ENCODE data around the gene NUDCD3.

Gene NUDCD3

DNA sequence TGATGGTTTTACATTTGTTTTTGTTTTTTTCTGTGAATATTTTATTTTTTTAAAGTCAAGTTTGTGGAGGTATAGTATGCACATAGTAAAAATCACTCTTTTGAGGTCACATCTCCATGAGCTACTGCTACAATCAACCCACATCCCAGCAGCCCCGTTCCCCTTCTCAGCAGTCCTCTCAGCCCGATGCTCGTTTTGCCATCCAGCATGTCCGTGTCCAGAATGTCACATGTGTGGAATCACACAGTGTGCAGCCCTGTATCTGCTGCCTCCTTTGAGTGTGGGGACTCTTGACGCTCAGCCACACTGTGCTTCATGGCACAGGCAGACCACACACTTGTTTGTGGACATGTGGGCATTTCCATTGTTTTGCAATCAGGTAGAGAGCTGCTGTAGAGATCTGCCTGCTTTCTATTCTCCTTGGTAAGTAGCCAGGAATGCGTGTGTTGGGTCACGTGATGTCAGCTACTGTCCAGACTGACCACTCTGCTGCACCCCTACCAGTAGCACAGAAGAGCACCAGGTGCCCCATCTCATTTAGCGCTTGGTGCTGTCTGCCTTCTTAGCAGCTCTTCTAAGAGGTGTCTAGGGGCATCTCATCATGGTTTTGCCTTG is 93.4 kb downstream of the NUDCD3 start:
- Histone ChIP-seq H3K27me3 (ENCODE audit: control insufficient read depth in 5 of 5, insufficient read depth in 4 of 5, low read length in 5 of 5) (no peaks in the 10 kb centered on the region), H3K36me3 (ENCODE audit: control insufficient read depth in 5 of 5, insufficient read depth in 5 of 5, low read length in 5 of 5) (peaks cover 0 to 62% (median 37%) of the 10 kb centered on the region in 5 donors), H3K4me3 (ENCODE audit: low read depth in 1 of 5, low read length in 5 of 5) (no peak overlapping the region), H3K4me1 (ENCODE audit: control insufficient read depth in 5 of 5, insufficient read depth in 5 of 5, low read length in 5 of 5) (peaks cover 0 to 16% (median 0%) of the 10 kb centered on the region in 5 donors), H3K9me3 (ENCODE audit: control insufficient read depth in 5 of 5, low read length in 5 of 5) (no peaks in the 10 kb centered on the region), H3K9ac (ENCODE audit: low read length in 5 of 5) (no peak overlapping the region), H3K27ac (ENCODE audit: low read depth, low read length) (no peak overlapping the region)

DNA sequence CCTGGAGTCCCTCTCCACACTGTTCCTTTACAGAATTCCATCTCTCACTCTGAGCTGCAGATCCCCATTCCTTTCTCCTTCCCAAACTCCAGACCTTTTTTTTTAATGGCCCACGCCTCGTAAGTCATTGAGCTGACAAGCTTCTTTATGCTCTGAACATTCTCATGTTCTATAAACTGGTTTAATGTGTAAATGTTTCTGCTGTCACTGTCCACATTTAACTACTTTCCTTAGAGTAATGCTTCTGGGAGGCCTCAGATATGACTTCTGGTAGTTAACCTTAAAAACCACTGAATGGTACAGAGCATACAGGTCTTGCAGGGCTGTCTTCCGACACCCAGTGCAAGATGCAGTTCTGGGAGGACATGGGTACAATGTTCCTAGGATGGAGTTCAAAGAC is 94.0 kb downstream of the NUDCD3 start:
- Histone ChIP-seq H3K4me3 (ENCODE audit: low read depth in 1 of 5, low read length in 5 of 5) (no peak overlapping the region), H3K9ac (ENCODE audit: low read length in 5 of 5) (no peak overlapping the region), H3K27me3 (ENCODE audit: control insufficient read depth in 5 of 5, insufficient read depth in 4 of 5, low read length in 5 of 5) (no peaks in the 10 kb centered on the region), H3K36me3 (ENCODE audit: control insufficient read depth in 5 of 5, insufficient read depth in 5 of 5, low read length in 5 of 5) (peaks cover 0 to 62% (median 40%) of the 10 kb centered on the region in 5 donors), H3K27ac (ENCODE audit: low read depth, low read length) (no peak overlapping the region), H3K4me1 (ENCODE audit: control insufficient read depth in 5 of 5, insufficient read depth in 5 of 5, low read length in 5 of 5) (peaks cover 0 to 16% (median 0%) of the 10 kb centered on the region in 5 donors), H3K9me3 (ENCODE audit: control insufficient read depth in 5 of 5, low read length in 5 of 5) (no peaks in the 10 kb centered on the region)

DNA sequence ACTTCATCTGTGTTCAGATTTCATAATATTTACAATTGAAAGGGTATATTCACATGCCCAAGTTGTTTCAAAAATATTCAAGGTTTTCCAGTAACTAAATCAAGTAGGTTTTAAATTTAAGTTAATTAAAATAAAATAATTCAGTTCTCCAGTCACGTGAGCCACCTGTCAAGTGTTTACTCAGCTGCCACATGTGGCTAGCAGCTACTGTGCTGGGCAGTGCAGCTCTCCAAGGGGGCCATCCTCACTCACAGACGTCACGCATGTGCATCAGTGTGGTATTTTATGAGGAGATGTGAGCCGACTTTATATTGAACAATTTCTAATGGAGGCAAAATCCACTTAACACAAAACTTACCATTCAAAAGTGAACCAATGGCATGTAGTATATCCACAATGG is 95.4 kb downstream of the NUDCD3 start:
- Histone ChIP-seq H3K27ac (ENCODE audit: low read depth, low read length) (no peak overlapping the region), H3K36me3 (ENCODE audit: control insufficient read depth in 5 of 5, insufficient read depth in 5 of 5, low read length in 5 of 5) (peaks cover 0 to 63% (median 46%) of the 10 kb centered on the region in 5 donors), H3K4me3 (ENCODE audit: low read depth in 1 of 5, low read length in 5 of 5) (no peak overlapping the region), H3K4me1 (ENCODE audit: control insufficient read depth in 5 of 5, insufficient read depth in 5 of 5, low read length in 5 of 5) (peaks cover 0 to 16% (median 0%) of the 10 kb centered on the region in 5 donors), H3K9me3 (ENCODE audit: control insufficient read depth in 5 of 5, low read length in 5 of 5) (no peaks in the 10 kb centered on the region), H3K27me3 (ENCODE audit: control insufficient read depth in 5 of 5, insufficient read depth in 4 of 5, low read length in 5 of 5) (no peaks in the 10 kb centered on the region), H3K9ac (ENCODE audit: low read length in 5 of 5) (no peak overlapping the region)

DNA sequence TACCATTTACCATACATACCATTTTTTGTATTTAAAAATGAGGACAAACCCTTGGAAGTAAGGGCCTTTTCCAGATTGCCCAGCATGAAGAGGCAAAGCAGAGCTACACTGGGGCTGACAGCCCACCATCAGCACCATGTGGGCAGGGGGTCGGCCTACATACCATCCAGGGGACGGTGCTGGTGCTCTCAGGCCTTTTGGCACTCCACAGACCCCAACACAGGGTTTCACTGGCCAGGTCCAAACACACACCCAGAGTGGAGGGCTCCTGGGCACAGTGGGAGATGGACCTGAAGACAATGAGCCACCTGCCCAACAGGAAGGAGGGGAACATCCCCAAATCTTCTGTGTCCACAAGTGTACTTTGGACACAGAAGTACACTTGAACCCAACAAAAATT is 95.8 kb downstream of the NUDCD3 start:
- H3K36me3 ChIP-seq (ENCODE audit: control insufficient read depth in 5 of 5, insufficient read depth in 5 of 5, low read length in 5 of 5): peaks cover 0 to 63% (median 48%) of the 10 kb centered on the region in 5 donors
- H3K4me3 ChIP-seq (ENCODE audit: low read depth in 1 of 5, low read length in 5 of 5): no peak overlapping the region
- H3K27ac ChIP-seq (ENCODE audit: low read depth, low read length): no peak overlapping the region
- peaks cover 0 to 16% (median 0%) of the 10 kb centered on the region in 5 donors for H3K4me1 ChIP-seq (ENCODE audit: control insufficient read depth in 5 of 5, insufficient read depth in 5 of 5, low read length in 5 of 5)
- H3K27me3 ChIP-seq (ENCODE audit: control insufficient read depth in 5 of 5, insufficient read depth in 4 of 5, low read length in 5 of 5): no peaks in the 10 kb centered on the region
- H3K9ac ChIP-seq (ENCODE audit: low read length in 5 of 5): no peak overlapping the region
- no peaks in the 10 kb centered on the region for H3K9me3 ChIP-seq (ENCODE audit: control insufficient read depth in 5 of 5, low read length in 5 of 5)

DNA sequence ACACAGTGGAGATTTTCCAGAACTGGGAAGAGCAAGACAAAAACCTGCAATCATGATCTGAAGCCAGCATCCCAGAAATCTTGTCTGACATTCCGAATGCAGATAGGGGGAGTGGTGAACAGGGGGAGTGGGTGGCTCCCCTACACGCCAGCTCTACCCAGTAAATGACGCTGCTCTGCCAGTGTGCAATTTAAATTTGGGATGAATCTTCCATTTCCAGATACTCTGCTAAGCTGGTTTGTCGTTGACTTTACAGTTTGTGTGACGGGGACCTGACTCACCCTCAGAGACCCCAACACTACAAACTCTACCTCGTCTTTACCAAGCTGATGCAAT is 96.4 kb downstream of the NUDCD3 start:
- Histone ChIP-seq H3K4me1 (ENCODE audit: control insufficient read depth in 5 of 5, insufficient read depth in 5 of 5, low read length in 5 of 5) (peaks cover 0 to 13% (median 0%) of the 10 kb centered on the region in 5 donors), H3K9me3 (ENCODE audit: control insufficient read depth in 5 of 5, low read length in 5 of 5) (no peaks in the 10 kb centered on the region), H3K27me3 (ENCODE audit: control insufficient read depth in 5 of 5, insufficient read depth in 4 of 5, low read length in 5 of 5) (no peaks in the 10 kb centered on the region), H3K36me3 (ENCODE audit: control insufficient read depth in 5 of 5, insufficient read depth in 5 of 5, low read length in 5 of 5) (peaks cover 0 to 68% (median 51%) of the 10 kb centered on the region in 5 donors), H3K4me3 (ENCODE audit: low read depth in 1 of 5, low read length in 5 of 5) (no peak overlapping the region), H3K9ac (ENCODE audit: low read length in 5 of 5) (no peak overlapping the region), H3K27ac (ENCODE audit: low read depth, low read length) (no peak overlapping the region)

DNA sequence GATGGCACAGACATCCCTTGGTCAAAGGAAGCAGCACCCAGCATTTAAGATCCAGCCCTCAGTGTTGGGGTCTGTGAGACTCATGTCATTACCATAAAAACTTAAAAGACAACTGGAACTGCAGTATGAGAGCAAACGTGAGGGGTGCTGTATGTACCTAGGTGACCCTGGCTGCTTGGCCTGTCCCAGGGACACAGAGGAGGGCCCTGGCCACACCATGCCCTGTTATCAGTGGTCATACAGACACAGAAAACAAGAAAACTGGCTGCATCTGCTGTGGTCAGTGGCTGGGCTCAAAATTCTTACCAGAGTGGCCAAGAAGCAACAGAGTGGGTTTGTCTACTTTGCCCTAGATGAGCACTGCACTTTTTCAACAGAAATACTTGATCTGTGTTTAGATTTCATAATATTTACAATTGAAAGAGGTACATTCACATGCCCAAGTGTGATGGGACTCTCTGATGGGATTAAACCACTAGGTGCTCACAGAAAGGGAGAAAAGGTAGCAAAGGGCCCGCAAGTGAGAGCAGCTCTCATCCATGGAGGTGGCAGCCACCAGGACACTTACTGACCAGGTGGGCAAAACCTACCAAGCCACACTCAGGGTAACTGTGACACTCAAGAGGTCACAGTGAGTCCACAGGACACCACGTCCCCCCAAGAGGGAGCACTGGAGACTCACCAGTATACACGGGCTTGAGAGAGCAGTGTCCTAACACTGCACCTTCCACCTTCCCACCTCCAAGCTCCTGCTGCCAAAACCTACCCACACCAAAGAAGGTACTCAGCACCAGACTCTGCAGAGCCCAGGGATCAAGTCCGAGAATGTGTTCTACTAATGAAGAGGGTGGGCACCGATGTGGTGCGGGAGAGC is 97.0 kb downstream of the NUDCD3 start:
- Histone ChIP-seq H3K9me3 (ENCODE audit: control insufficient read depth in 5 of 5, low read length in 5 of 5) (no peaks in the 10 kb centered on the region), H3K4me1 (ENCODE audit: control insufficient read depth in 5 of 5, insufficient read depth in 5 of 5, low read length in 5 of 5) (peaks cover 0 to 7% (median 0%) of the 10 kb centered on the region in 5 donors), H3K36me3 (ENCODE audit: control insufficient read depth in 5 of 5, insufficient read depth in 5 of 5, low read length in 5 of 5) (peaks cover 0 to 69% (median 54%) of the 10 kb centered on the region in 5 donors), H3K27me3 (ENCODE audit: control insufficient read depth in 5 of 5, insufficient read depth in 4 of 5, low read length in 5 of 5) (no peaks in the 10 kb centered on the region), H3K4me3 (ENCODE audit: low read depth in 1 of 5, low read length in 5 of 5) (no peak overlapping the region), H3K27ac (ENCODE audit: low read depth, low read length) (no peak overlapping the region), H3K9ac (ENCODE audit: low read length in 5 of 5) (no peak overlapping the region)

DNA sequence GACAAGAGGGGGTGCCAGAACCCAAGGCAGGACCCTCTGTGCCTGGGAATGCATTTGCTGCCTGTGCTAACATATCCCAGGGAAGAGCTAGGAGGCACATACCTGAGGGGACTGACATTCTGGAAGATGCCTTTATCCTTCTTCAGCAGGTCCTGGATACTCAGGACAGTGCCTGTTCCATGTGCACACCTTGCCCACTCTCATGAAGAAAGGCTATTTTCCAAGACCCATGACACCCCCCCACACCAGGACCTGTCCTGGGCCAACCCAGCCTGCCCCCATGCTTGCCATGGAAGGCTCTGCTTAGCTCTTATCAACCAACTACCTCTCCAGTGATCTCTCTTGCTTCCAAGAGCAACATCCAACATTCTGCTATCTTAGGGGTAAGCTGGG is 97.8 kb downstream of the NUDCD3 start:
- Histone ChIP-seq H3K4me3 (ENCODE audit: low read depth in 1 of 5, low read length in 5 of 5) (no peak overlapping the region), H3K36me3 (ENCODE audit: control insufficient read depth in 5 of 5, insufficient read depth in 5 of 5, low read length in 5 of 5) (peaks cover 0 to 70% (median 60%) of the 10 kb centered on the region in 5 donors), H3K9ac (ENCODE audit: low read length in 5 of 5) (no peak overlapping the region), H3K27me3 (ENCODE audit: control insufficient read depth in 5 of 5, insufficient read depth in 4 of 5, low read length in 5 of 5) (no peaks in the 10 kb centered on the region), H3K4me1 (ENCODE audit: control insufficient read depth in 5 of 5, insufficient read depth in 5 of 5, low read length in 5 of 5) (no peaks in the 10 kb centered on the region), H3K9me3 (ENCODE audit: control insufficient read depth in 5 of 5, low read length in 5 of 5) (no peaks in the 10 kb centered on the region), H3K27ac (ENCODE audit: low read depth, low read length) (no peak overlapping the region)

DNA sequence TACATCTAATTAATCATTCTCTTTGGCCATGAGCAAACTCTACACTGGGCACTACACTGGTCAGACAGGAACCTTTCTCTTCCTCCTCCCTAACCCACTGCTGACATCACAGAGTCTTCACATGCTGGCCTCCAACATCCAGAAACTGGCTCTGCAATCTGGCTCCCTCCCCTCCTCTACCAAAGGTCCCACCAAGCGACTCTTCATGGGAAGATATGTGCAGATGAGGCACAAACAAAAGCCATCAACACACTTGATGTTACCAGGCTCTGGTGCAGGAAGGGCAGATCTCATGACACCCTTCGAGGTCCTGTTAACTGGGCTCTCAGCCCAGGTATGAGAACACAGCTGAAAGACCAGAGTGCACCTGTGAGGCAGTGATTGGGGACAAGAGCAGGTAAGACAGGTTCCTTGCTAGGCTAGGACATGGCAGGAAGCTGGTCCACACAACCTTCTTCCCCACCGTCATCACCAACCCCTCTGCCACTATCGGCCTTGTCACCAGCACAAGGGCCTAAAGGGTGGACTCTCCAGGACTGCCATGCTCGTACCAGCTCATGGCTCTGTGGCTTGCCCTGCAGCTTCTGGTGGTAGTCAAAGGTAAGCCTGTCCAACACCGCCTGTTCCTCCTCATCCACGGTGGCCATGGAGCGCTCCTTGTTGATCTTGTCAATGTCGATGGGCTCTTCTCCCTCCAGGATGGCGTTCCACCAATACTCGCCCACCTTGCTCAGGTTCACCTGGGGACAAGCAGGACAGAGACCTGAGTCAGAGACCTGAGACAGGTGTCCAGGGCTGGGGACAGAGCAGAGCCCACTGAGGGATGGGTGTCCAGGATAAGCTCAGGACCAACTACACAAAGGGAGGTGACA is 98.5 kb downstream of the NUDCD3 start:
- Histone ChIP-seq H3K27ac (ENCODE audit: low read depth, low read length) (no peak overlapping the region), H3K4me1 (ENCODE audit: control insufficient read depth in 5 of 5, insufficient read depth in 5 of 5, low read length in 5 of 5) (no peaks in the 10 kb centered on the region), H3K36me3 (ENCODE audit: control insufficient read depth in 5 of 5, insufficient read depth in 5 of 5, low read length in 5 of 5) (peaks cover 0 to 72% (median 63%) of the 10 kb centered on the region in 5 donors), H3K4me3 (ENCODE audit: low read depth in 1 of 5, low read length in 5 of 5) (no peak overlapping the region), H3K9me3 (ENCODE audit: control insufficient read depth in 5 of 5, low read length in 5 of 5) (no peaks in the 10 kb centered on the region), H3K9ac (ENCODE audit: low read length in 5 of 5) (no peak overlapping the region), H3K27me3 (ENCODE audit: control insufficient read depth in 5 of 5, insufficient read depth in 4 of 5, low read length in 5 of 5) (no peaks in the 10 kb centered on the region)

DNA sequence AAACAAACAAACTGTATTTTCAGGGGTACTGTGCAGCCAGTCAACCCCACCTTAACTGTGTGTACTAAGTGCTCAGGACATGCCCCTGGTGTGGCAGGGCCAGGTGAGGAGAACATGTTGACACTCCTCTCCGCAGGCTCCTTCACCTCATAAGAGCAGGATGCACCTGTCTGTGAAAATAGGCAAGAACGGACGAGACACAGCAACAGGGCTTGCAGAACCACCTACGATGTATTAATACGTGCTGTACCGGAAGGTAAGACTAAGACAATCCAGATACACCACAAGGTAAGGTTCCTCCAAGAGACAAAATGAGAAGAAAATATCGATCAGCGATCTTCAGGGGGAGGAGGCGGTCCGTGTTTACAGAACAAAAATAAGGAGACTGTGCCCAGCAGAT is 99.3 kb downstream of the NUDCD3 start:
- Histone ChIP-seq H3K4me3 (ENCODE audit: low read depth in 1 of 5, low read length in 5 of 5) (no peak overlapping the region), H3K36me3 (ENCODE audit: control insufficient read depth in 5 of 5, insufficient read depth in 5 of 5, low read length in 5 of 5) (peaks cover 0 to 80% (median 70%) of the 10 kb centered on the region in 5 donors), H3K9me3 (ENCODE audit: control insufficient read depth in 5 of 5, low read length in 5 of 5) (no peaks in the 10 kb centered on the region), H3K9ac (ENCODE audit: low read length in 5 of 5) (no peak overlapping the region), H3K4me1 (ENCODE audit: control insufficient read depth in 5 of 5, insufficient read depth in 5 of 5, low read length in 5 of 5) (no peaks in the 10 kb centered on the region), H3K27me3 (ENCODE audit: control insufficient read depth in 5 of 5, insufficient read depth in 4 of 5, low read length in 5 of 5) (no peaks in the 10 kb centered on the region), H3K27ac (ENCODE audit: low read depth, low read length) (no peak overlapping the region)

Measured in subcutaneous abdominal adipose tissue (tissue), 5 donors.